Measurements from ENCODE around the gene FAM200C. TPM values are rescaled to one million over a fixed set of nuclear protein-coding genes. Genes with fewer than 3 reads are reported as not detected.

The FAM200C gene
- total RNA-seq, 2 experiments from 2014 or later = 2.7 to 3.7 TPM

- CTCF ChIA-PET (ENCODE audit: unreplicated experiment) = no interaction called here
- Histone ChIP-seq H4K20me1 (ENCODE audit: insufficient read depth, low read length) (no peaks in the 10 kb centered on the region), H3K9me2 (ENCODE audit: insufficient read depth, low read length) (no peaks in the 10 kb centered on the region), H3K9me3 (ENCODE audit: low read length) (no peaks in the 10 kb centered on the region), H3K36me3 (ENCODE audit: insufficient read depth, low read length) (no peaks in the 10 kb centered on the region), H3K4me3 (ENCODE audit: low read depth, low read length, poor library complexity, severe bottlenecking) (no peak overlapping the region), H2AFZ (ENCODE audit: low read length) (no peak overlapping the region), H3K4me1 (ENCODE audit: insufficient read depth, low read length, poor library complexity, severe bottlenecking) (no peaks in the 10 kb centered on the region), H3K27ac (ENCODE audit: low read depth, low read length, poor library complexity, severe bottlenecking) (no peak overlapping the region), H3K79me2 (ENCODE audit: insufficient read depth, low read depth, low read length) (no peaks in the 10 kb centered on the region), H3K4me2 (ENCODE audit: low read length) (no peak overlapping the region)
- POLR2A ChIA-PET = no interaction called here
- no peak for TF ChIP-seq CTCF (conservative IDR thresholded peaks at IDR 0.05; ENCODE audit: low read length)
- TF ChIP-seq EZH2phosphoT487 (IDR thresholded peaks at IDR 0.05; ENCODE audit: borderline replicate concordance, low read depth, low read length) = no peak
- intact Hi-C loops (cut with micrococcal nuclease; ENCODE audit: unreplicated experiment) = no loop called here
- BruUV-seq (replicated peaks) = no TSS peak
- no peak for DNase-seq (ENCODE audit: low spot score)
Measured at GRCh38 chr5:160361624-160362228, 38.1 kb downstream of the FAM200C start.

GRCh38 chr5:160360310-160360709, 39.5 kb downstream of the FAM200C start:
- BruUV-seq (replicated peaks) = no TSS peak

More at GRCh38 chr5:160360310-160360709, 39.5 kb downstream of the FAM200C start:
- Histone ChIP-seq H3K9me2 (ENCODE audit: insufficient read depth, low read length) (no peaks in the 10 kb centered on the region), H3K79me2 (ENCODE audit: insufficient read depth, low read depth, low read length) (no peaks in the 10 kb centered on the region), H3K27ac (ENCODE audit: low read depth, low read length, poor library complexity, severe bottlenecking) (no peak overlapping the region), H4K20me1 (ENCODE audit: insufficient read depth, low read length) (no peaks in the 10 kb centered on the region), H3K36me3 (ENCODE audit: insufficient read depth, low read length) (no peaks in the 10 kb centered on the region), H3K9me3 (ENCODE audit: low read length) (no peaks in the 10 kb centered on the region), H3K4me3 (ENCODE audit: low read depth, low read length, poor library complexity, severe bottlenecking) (no peak overlapping the region), H3K4me2 (ENCODE audit: low read length) (no peak overlapping the region), H2AFZ (ENCODE audit: low read length) (no peak overlapping the region), H3K4me1 (ENCODE audit: insufficient read depth, low read length, poor library complexity, severe bottlenecking) (no peaks in the 10 kb centered on the region)
- TF ChIP-seq EZH2phosphoT487 (IDR thresholded peaks at IDR 0.05; ENCODE audit: borderline replicate concordance, low read depth, low read length) (no peak), CTCF (conservative IDR thresholded peaks at IDR 0.05; ENCODE audit: low read length) (no peak)
- intact Hi-C loops (cut with micrococcal nuclease; ENCODE audit: unreplicated experiment) = no loop called here
- DNase-seq (ENCODE audit: low spot score) = no peak
- ChIA-PET POLR2A (interaction anchor here (0.7 kb wide), 1 partner anchor 16 kb away, joined by 4 read pairs; no protein-coding TSS in a partner anchor), CTCF (ENCODE audit: unreplicated experiment) (no interaction called here)
